Central memory CD4-positive, alpha-beta T cell (primary cell): ENCODE measurements around the gene PRRG3.
"Not testable (repeated sequence)": the region's sequence is repeated elsewhere in the genome, so short reads cannot be mapped to it uniquely, and the experiment has no call there.

ENCODE experiments used
- DNase-seq: peaks from one replicate; pipeline ENCODE4 v3.0.0; 2022
- total RNA-seq, 3 experiments: gene quantifications; one replicate each; lab custom pipeline; 2026; lab: John Stamatoyannopoulos, UW

The PRRG3 gene
- 0 to 0.05 (median 0) reads per million in 3 experiments for total RNA-seq

DNA sequence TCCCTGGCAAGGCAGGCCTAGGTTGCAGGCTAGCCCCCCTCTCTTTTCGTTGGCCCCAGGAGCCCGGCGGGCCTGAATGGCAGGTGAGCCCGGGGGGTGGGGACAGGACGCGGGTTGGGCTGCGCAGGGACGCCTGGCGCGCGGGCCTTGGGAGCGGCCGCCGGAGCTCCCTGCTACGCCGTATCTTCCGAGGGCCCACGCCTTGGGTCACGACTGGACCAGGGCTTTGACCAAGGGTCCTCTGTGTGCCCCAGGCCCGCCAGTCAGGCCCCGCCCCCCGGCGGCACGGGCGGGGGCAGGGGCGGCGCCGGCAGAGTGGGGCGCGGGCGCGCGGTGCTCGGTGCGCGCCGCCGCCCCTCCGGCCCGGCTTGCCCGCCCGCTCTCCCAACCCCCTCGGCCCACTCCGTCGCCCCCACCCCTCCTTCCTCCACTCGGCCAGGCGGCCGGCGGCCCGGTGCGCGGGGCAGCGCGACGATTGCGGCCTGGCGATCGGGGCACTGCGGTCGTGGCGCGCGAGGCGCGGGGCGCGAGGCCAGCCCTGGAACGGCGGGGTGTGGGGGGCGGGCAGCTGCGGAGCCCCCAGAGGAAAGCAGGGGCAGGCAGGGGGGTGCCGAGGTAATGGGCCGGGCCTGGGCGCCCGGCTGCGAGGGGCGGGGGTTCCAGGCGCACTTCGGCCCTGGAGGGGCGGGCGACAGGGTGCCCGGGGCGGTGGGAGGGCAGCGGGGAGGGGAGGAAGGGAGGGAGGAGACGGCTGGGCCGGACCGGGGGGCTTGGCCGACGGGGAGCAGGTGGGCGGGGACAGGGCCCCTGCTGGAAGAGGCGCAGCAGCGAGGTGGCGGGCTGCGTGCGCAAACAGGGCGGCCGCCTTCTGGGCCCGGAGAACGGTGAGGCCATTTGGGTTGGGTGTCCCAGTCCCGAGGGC is at the start of gene PRRG3:
Gene PRRG3 (plus strand): TSS at position 798 of the 922 bp plus-strand sequence. CDS start 3,357 bp downstream, outside the sequence.
- DNase-seq: no peak

DNA sequence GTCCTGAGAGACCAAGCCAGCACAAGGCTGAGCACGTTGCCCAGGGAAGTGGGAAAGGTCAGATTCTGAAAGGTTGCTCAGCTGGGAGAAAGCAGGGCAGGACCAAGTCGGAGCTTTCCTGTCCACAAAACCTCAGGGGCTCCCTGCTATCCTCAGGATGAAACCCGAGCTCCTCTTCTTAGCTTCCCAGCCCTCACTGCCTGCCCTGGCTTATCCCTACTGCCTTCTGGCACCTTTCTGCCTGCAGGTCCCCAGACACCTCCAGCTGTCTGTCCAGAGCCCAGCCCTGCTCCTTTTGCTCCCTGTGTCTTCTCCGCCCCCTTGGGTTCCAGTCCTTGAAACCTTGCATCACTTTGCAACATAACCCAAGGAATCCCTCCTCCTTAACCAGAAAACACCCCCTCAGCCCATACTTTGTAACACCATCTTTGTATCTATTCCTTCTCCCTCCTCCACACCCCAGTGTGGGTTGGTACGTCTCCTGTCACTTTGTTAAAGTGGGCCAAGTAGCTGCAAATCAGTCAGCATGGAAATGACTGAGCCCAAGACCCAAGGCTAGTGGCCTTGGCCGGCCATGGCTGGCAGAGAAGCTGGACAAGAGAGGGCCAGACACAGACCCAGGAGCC is 20.0 kb upstream of the PRRG3 start:
- no peak for DNase-seq

DNA sequence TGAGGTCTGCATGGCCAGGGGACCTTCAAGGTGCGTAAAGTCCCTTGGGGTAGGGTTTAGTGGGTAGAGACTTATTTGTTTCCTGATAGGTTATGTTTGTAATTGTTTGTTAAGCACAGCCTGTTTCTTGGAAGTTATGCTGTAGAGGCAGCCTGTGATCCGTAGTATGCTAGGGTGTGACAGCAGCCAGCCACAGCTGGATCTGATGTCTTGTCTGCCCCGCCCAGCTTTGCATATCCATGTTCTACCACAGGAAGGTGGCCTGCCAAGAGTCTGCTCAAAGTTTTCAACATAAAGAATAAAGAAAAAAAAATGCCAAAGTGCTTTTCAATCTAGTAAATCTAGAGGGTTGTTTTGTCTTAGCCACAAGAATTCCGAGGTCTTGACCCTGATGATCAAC is 19.1 kb upstream of the PRRG3 start:
- DNase-seq: no peak

DNA sequence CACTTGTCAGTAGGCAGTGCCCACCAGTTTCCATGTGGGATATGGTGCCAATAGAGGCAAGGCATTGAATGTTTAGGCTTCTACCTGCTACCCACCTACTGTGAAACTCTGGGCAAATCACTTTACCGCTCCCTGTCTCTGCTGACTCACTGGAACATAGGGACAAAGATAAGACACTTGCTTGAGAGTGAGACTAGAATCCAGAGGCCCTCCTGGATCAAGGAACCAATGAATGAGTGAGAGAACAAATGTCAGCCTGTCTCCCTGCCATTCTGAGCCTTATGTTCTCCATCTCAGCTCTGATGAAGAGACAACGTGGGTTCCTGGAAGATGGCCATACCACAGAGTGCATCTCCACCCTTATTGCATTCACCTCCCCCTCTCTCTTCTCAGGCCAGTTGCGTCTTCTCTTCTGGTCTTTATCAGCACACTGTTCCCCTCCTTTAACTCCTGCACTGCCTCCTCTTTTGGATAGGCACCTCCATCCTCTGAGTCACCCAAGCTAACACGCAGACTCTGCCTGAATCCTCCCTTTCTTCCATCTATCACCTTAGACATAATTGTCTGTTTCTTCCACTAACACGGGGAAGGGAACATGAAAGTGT is 15.4 kb upstream of the PRRG3 start:
- no peak for DNase-seq

DNA sequence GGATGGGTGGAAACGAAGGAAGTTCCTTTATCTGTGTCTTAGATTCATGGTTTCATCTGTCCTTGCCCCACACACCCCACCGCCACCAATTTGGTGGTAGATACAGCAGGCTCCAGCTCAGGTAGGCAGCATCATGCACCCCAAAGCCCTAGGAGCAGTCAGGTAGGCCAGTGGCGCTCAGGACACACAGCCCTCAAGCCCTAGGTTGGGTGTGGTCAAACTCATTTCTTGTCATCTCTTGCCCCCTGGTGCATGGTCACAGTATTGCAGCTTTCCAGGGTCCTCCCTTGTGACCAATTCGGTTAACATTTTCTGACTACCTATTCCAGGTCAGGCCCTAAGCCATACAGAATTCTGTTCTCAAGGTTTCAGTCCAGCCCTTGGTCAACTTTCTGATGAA is 14.5 kb upstream of the PRRG3 start:
- DNase-seq: peak; percentile 5

DNA sequence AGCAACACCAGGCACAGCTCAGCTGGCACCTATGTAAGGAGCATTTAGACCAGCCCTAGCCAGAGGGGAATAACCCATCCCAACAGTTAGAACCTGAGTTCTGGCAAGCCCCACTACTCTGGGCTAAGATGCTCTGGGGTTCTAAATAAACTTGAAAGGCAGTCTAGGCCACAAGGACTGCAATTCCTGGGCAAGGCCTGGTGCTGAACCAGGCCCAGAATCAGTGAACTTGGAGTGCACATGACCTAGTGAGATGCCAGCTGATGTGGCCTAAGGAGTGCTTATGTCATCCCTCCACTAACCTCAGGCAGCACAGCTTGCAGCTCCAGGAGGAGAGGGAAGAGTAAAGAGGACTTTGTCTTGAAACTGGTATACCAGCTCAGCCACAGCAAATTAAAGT is 7.6 kb upstream of the PRRG3 start:
- no peak for DNase-seq

DNA sequence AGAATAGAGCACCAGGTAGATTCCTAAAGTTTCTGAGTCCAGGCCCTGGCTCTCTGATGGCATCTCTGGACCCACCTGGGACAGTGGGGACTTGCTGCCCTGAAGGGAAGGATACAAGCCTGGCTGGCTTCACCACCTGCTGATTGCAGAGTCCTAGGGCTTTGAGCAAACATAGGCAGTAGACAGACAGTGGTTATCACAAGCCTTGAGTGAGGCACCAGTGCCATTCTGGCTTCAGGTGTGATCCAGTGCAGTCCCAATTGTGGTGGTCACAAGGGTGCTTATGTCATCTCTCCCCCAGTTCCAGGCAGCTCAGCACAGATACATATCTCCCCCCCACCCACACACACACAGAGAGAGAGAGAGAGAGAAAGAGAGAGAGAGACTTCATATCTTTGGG is 6.6 kb upstream of the PRRG3 start:
- no peak for DNase-seq

DNA sequence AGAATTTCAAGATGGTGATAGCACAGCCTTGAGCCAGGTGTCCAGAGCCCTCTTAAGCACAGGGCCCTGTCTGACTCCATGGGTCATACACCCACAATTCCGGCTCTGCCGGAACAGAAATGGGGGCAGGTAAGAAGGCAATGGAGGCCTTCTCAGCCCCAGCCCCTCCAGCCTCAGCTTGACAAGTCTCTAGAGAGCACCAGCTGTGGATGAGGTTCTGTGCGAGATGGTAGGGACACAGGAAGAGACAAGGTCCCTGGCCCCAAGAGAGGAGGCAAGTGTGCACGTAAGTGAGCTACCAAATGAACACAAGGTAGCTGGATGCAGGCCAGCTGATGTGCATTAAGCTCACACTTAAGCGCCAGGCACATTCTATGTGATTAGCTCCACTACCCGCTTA is 2.4 kb upstream of the PRRG3 start:
- DNase-seq: no peak

DNA sequence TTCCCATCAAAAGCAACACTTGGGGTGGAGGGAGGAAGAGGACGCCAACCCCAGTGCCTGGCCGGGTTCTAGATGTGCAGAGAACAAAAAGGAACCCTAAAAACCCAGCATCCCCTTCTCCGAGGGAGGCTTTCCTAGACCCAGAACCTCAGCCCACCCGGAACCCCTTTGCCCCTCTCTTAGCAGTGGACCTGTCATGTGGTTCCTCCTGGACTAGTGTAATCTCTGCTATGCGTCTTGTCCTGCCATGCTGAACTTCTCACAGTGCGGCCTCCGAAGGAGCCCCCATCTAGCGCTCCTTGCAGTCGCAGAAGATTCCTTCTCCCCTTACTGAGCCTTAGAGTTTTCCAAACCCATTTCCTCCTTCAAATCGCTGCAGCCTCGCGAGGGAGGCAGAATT is 1.1 kb upstream of the PRRG3 start:
- no peak for DNase-seq

DNA sequence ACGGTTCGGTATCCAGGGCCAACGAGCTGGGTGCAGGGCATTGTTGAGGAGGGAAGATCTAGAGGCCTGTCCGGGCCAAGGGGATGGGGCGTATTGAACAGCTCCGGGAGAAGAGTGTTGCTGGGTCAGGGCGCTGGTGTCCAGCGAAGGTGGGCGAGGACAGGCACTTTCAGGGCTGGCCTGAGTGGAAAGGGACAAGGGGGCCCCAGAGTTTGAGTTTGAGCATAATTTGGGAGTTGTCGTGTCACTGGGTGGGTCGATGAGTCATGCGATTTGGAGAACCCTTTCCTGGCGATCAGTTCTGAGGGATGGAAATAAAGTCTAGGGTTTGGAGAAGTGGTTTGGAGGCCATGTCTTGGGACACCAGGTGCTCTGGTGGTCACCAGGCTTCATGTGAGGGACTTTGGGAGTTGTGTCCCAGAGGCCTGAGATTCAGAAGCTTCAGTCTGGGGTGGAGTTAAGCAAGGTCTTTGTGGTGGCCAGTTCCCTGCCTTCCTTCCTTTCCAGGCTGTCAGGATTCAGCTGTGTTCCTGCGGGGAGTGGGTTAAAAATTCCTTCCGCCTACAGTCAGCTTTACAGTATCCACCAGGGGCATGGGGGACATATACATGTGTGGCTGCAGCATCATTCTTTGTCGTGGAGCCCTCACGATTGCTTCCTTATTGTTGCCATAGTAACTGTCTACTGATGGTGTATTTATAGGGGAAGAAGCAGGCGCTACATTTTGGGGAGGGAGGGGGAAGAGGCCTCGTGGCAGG is 504 bp downstream of the PRRG3 start:
- no peak for DNase-seq

DNA sequence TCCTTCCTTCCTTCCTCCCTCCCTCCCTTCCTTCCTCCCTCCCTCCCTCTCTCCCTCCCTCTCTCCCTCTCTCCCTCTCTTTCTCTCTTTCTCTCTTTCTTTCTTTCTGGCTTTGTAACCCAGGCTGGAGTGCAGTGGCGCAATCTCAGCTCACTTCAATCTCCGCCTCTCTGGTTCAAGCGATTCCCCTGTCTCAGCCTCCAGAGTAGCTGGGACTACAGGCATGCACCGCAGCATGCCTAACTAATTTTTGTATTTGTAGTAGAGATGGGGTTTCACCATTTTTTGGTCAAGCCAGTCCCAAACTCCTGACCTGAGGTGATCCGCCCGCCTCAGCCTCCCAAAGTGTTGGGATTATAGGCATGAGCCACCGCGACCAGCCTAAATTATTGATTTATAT is 1.8 kb downstream of the PRRG3 start:
- not testable (repeated sequence) for DNase-seq

DNA sequence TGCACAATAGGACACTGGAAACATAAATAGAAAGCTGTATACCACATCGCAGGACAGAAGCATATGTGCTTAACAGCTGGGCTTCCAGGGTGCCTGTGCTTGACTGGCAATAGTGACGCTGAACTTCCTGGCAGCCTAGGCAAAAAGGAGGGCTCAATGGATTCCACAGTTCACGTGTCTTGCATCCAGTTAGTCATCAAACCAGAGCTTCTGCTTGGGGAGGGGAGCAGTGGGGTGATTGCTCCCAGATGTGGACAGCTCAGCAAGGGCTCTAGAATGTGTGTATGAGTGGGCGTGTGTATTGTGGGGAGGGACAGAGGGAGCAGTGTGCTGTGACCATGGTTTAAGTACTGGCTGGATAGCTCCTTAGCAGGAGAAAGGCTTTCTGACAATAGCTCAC is 2.3 kb downstream of the PRRG3 start:
- no peak for DNase-seq

DNA sequence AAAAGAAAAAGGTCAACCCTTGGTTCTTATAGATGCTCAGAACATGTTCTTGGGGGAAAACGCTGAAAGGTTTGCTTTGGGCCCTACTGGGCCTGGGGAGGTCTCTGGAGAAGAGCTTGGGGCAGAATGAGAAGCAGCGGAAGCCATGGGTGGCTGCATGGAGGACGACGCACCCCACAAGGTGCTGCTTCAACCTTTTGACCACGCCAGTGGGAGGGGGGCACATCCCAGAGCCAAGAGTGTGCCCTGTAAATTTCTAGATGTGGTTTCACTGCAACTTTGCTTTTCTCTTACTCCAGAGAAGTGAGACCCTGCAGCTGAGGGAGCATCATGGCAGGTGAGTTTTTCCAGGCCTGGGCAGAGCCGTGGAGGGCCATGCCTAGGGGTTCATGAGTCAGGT is 3.2 kb downstream of the PRRG3 start:
- DNase-seq: no peak

DNA sequence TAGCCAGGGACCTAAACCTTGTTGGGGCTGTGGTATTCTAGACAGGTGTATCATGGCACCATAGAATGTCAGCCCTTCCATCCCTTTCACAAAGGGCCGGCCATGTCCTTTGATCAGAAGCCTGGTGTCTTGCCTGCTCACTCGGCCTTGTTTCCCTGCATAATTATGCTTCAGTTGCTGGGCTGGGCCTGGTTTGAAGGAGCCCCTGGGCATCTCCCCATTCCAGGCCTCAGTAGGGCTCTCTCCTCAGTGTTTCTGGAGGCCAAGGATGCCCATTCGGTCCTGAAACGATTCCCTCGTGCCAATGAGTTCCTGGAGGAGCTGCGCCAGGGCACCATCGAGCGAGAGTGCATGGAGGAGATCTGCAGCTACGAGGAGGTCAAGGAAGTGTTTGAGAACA is 4.5 kb downstream of the PRRG3 start:
- no peak for DNase-seq

DNA sequence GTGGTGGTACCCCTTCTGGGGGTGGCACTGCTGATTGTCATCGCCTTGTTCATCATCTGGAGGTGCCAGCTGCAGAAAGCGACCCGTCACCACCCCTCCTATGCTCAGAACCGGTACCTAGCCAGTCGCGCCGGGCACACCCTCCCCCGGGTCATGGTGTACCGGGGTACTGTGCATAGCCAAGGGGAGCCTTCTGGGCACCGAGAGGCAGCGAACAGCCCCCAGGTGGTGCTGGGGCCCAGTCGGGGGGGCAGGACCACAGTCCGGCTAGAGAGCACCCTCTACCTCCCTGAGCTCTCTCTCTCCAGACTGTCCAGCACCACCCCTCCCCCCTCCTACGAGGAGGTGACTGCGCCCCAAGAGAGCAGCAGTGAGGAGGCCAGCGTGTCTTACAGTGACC is 5.3 kb downstream of the PRRG3 start:
- no peak for DNase-seq

DNA sequence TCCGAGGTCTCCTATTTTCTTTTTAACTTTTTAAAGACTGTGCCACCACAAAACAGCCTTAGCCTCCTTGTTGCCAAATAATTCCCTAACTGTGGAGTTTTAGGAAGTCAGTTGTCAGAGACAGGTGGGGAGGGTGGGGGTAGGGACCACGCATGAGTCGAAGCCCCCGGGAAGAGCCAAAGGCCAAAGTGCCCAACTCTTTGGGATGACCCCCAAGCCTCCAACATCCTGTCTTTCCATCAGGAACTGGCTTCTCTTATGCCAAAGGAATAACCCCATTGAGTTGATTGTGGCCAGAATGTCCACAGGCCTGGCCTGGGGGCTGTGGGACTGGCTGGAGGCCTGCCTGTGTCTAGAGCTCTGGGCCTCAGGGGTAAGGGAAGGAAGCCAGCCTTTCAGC is 5.8 kb downstream of the PRRG3 start:
- no peak for DNase-seq

DNA sequence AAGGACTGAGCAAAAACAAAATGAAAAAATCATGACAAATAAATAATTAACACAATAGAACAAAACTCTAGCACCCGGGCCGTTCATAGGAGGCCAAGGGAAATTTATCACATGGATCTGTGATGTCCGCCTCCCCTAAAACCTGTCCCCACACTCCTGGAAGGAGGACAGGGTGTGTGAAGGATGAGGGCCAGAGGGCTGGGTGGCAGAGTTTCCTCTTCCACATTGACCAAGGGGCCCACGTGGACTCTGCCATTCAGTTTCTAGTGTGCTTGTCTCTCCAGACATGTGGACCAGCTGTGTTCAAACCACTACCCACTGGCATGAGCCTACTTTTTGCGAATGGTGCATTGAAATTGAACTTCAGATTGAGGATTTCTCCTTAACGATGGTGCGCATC is 6.3 kb downstream of the PRRG3 start:
- no peak for DNase-seq

DNA sequence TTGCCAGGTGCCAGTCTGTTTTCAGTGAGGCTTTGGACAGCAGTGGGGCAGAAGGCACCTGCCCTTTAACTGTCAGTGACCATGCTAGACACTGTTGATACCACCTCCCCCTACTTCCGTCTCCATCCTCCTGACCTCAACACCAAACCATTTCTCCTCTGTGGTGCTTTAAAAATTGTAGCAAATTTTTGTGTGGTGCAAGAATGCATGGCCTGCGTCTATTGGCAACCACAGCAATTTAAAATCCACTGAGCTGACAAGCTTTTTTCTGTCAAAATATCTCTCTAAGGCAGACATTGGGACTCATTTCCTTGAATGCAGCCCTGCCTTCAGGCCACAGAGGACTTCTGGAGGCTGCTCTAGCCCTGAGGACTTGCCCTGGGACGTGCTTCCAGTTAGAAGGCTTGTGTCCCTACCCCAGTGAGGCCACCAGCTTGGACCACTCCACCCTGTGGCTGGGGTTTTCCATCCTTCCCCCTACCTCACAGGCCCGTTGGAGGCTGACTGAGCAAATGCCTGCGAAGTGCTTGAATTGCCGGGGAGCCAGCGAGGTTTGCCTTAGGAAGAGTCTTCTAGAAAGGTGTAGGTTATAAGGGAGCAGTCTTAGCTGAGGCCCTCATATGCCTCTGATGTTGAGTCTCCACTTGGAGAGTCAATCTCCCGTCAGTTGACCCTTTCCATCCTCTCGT is 6.9 kb downstream of the PRRG3 start:
- DNase-seq: no peak

DNA sequence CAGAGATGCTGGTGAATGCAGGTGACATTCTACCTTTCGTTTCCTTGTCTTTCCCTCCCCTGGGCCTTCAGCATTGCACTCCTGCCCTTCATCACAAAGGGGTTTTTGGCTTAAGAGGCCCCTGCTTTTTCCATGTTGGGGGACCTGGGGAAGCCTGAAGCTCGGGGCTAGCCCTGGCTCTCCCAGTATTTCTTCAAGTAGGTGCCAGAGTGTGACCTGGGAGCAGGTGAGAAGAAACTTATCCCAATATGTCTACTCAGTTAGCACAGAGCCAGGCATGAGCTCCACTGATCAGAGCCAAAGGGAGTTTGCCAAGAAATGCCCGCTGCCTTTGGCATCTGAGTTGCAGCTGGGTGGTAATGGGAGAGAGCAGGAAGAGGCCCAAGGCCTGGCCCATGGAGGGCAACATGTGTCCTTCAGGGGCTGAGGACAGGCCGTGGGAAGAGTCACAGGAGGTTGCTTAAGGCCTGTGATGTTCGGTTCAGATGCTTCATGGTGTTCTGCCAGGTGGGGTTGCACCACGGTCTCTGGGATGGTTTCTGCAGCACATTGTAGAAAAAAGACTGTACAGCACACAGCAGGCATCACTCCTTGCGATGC is 7.6 kb downstream of the PRRG3 start:
- no peak for DNase-seq

DNA sequence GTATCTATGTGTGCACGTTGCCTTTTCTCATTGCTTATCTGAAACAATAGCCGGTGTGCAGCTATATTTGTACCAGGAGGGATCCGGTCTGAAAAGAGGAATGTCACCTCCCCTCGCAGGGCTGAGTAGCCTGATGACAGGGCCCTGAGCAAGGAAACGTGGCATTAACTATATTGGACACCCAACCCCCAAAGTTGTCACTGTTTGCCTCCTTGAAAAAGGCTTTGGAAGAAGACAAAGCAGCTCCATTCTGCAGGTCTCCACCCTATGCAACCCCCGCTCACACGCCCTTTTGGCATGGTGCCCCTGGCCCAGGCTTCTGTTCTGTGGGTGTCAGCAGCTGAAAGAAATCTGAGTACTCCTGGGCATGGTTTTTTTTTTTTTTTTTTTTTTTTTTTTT is 8.2 kb downstream of the PRRG3 start:
- DNase-seq: no peak

DNA sequence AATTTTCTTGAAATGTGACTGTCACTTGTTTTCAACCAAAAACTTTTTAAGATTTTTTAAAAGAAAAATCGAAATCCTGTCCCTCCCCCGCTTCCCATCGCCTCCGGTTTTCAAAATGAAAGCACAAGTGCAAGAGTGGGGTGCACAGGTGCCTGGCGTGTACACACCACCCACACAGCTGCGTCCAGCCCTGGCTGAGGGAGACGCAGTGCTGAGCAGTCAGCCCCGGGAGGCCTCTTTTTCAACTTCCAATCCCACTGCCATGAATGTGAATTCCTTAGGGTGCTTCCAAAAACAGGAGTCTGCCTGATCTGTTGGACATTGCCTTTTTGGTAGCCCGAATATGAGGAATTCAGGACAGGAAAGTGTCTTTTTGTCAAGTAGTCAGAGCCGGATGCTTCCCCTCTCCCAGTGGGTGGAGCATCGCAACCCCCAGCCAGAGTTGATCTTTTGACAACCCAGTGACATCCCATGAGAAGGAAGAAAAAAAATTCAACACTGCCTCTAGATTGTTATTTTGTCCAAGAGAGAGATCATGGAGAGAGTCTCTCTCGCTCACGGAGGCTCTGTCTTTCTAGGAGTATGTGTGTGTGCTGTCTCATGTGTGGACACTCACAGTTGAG is 8.9 kb downstream of the PRRG3 start:
- DNase-seq: no peak

DNA sequence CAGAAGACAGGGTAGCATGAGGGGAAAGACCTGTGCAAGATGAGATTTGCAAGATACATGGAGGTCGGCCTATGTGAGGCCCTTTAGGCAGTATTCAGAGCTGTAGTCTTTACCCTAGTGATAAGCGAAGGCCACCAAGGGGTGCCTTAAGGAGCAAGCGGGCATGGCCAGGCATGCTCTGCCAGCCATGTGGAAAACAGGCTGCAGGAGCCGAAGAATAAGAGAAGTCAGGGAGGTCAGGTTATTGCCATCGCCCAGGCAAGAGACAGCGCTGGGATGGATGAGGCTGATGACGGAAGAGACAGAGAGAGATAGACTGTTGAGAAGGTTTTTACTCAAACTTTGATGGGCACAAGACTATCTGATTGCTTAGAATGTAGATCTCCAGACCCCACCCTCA is 13.6 kb downstream of the PRRG3 start:
- DNase-seq: no peak
